ENCODE results near the gene ILK.
A peak's percentile ranks its signal among the peaks of the same experiment; 100 is the strongest.

Gene ILK

GRCh38 chr11:6603287-6604080 lies at the start of gene ILK, which contains the start of gene RRP8:
Gene ILK, plus strand, starts transcription at chr11:6603774. Its CDS starts 498 bp downstream, at chr11:6604272.
Gene RRP8, minus strand, starts transcription at chr11:6603616. Its CDS starts 114 bp downstream, at chr11:6603502.
- DNase-seq (ENCODE audit: low read depth in 3 of 3): peak; percentile 77 to 83 (median 78)

GRCh38 chr11:6554828-6555706 lies 48.5 kb upstream of the ILK start:
- DNase-seq (ENCODE audit: low read depth in 3 of 3): no peak

GRCh38 chr11:6556139-6556949 lies 47.2 kb upstream of the ILK start:
- DNase-seq (ENCODE audit: low read depth in 3 of 3): no peak

- no peak for DNase-seq (ENCODE audit: low read depth in 3 of 3)
These were observed 46.5 kb upstream of the ILK start for GRCh38 chr11:6557063-6557462.

- no peak for DNase-seq (ENCODE audit: low read depth in 3 of 3)
These were observed 45.6 kb upstream of the ILK start for GRCh38 chr11:6557761-6558674.

GRCh38 chr11:6559369-6559768 lies 44.2 kb upstream of the ILK start:
- DNase-seq (ENCODE audit: low read depth in 3 of 3): no peak

GRCh38 chr11:6561288-6561687 lies 42.3 kb upstream of the ILK start:
- DNase-seq (ENCODE audit: low read depth in 3 of 3): no peak

- DNase-seq (ENCODE audit: low read depth in 3 of 3): no peak
These were observed 40.4 kb upstream of the ILK start for GRCh38 chr11:6563121-6563619.

GRCh38 chr11:6563667-6564066 lies 39.9 kb upstream of the ILK start:
- DNase-seq (ENCODE audit: low read depth in 3 of 3): no peak

GRCh38 chr11:6565325-6565724 lies 38.2 kb upstream of the ILK start:
- DNase-seq (ENCODE audit: low read depth in 3 of 3): no peak

GRCh38 chr11:6565988-6566703 lies 37.4 kb upstream of the ILK start:
- DNase-seq (ENCODE audit: low read depth in 3 of 3): no peak

- DNase-seq (ENCODE audit: low read depth in 3 of 3): no peak
These were observed 36.7 kb upstream of the ILK start for GRCh38 chr11:6566704-6567370.

- DNase-seq (ENCODE audit: low read depth in 3 of 3): no peak
These were observed 36.2 kb upstream of the ILK start for GRCh38 chr11:6567371-6567745.

GRCh38 chr11:6568191-6568918 lies 35.2 kb upstream of the ILK start:
- no peak for DNase-seq (ENCODE audit: low read depth in 3 of 3)

- DNase-seq (ENCODE audit: low read depth in 3 of 3): no peak
These were observed 33.9 kb upstream of the ILK start for GRCh38 chr11:6569706-6570105.

- no peak for DNase-seq (ENCODE audit: low read depth in 3 of 3)
These were observed 32.7 kb upstream of the ILK start for GRCh38 chr11:6570691-6571427.

GRCh38 chr11:6571434-6572008 lies 32.1 kb upstream of the ILK start:
- DNase-seq (ENCODE audit: low read depth in 3 of 3): no peak

GRCh38 chr11:6572215-6572614 lies 31.4 kb upstream of the ILK start:
- no peak for DNase-seq (ENCODE audit: low read depth in 3 of 3)
